Activated gamma-delta T cell treated with Interleukin-2 at 50 U/mL for 16 hours (primary cell): Measurements from ENCODE around the gene ITIH5.
"Not testable (repeated sequence)": the region's sequence is repeated elsewhere in the genome, so short reads cannot be mapped to it uniquely, and the experiment has no call there.

Experiments used
- DNase-seq: peaks from one replicate; pipeline ENCODE4 v3.0.0-alpha.2; 2020

Gene ITIH5

DNA sequence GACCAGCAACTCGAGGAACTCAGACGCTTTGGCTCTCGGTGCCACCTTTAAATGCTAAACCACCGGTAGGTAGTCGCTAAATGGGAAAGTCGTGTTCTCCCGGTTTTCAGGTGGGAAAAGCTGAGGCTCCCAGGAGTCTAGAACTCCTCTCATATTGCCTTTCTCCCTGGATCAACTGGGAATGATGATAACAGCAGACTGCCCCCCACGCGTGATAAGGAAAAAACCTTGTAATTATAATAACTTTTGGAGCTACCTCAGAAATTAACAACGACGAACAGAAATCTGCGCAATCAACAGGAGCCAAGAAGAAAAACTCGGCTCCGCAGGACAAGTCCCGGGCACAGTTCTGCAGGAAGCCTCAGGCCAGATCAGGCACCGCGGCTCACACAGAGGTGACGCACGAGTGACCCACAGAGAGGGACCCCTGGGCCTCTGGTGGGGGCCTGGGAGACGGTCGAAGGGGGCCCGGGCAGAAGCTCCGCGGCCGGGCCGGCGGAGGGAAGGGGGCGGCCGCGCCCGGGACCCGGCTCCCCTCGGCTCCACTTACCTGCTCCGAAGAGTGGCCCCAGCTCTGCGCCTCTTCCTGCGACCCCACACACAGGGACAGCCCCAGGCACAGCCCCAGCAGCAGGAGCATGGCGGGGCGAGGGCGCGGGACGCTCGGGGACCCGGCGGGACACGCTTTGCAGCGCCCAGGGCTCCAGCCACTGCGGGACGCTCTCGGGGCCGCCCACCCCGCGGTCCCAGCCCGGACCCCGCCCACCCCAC is at the start of gene ITIH5:
ITIH5 (minus strand) TSS at position 714 of the 771 bp plus-strand sequence; CDS start at position 640, 74 bp downstream.
- DNase-seq: peak; percentile 5

DNA sequence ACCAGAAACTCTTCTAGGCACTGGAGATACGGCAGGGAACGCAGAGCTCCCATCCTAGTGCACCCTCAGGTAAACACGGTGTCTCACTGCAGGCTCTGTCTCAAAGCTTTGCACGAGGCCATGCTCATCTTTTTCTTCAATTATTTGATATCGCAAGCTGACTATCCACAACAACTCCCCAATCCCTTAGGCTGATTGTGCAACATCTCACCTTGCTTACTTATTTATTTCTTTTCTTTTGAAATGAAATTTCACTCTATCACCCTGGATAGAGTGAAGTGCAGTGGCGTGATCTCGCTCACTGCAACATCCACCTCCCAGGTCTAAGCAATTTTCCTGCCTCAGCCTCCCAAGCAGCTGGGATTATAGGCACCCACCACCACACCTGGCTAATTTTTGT is 48.7 kb upstream of the ITIH5 start:
- DNase-seq: no peak

DNA sequence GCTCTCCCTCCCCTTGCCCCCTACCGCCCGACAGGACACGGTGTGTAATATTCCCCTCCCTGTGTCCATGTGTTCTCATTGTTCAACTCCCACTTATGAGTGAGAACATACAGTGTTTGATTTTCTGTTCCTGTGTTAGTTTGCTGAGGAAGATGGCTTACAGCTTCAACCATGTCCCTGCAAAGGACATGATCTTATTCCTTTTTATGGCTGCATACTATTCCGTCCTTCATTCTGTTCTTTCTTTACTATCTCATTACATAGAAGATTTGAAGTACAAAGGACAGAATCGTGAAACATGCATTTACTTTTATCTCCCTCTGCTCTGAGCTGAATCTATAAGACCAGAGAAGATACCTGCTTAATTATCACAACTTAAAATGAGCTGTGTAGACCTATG is 44.3 kb upstream of the ITIH5 start:
- not testable (repeated sequence) for DNase-seq

DNA sequence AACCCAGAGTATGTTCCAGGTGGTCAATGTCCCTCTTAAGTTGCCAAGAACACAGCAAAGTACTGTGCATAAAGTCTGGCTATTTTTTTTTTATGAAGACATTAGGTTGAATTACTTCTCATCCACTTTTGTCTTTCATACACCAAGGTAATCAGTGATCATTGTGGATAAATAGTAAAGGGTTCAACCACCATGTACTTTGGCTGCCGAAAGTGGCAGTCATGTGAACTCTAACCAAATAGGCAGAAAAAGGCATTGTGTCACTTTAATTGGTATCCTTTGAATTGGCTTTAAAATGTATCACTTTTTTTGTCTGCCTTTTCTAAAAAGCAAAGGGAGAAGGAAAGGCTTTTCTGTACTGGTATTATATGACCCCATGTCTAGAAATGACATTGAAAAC is 43.7 kb upstream of the ITIH5 start:
- no peak for DNase-seq

DNA sequence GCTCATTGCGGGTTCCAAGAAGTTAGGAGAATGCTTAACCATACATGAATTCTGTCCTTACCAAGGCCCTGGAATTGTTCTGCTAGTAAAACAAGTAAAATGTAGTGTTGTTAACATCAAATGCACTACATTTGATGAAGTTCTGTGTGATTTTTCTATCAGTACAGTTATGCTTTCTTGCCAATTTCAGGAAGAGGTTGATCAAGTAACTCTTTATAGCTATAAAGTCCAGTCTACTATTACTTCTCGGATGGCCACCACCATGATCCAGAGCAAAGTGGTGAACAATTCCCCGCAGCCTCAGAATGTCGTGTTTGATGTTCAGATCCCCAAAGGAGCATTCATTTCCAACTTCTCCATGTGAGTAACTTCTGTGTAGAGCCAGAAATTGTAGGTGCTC is 42.1 kb upstream of the ITIH5 start:
- DNase-seq: no peak

DNA sequence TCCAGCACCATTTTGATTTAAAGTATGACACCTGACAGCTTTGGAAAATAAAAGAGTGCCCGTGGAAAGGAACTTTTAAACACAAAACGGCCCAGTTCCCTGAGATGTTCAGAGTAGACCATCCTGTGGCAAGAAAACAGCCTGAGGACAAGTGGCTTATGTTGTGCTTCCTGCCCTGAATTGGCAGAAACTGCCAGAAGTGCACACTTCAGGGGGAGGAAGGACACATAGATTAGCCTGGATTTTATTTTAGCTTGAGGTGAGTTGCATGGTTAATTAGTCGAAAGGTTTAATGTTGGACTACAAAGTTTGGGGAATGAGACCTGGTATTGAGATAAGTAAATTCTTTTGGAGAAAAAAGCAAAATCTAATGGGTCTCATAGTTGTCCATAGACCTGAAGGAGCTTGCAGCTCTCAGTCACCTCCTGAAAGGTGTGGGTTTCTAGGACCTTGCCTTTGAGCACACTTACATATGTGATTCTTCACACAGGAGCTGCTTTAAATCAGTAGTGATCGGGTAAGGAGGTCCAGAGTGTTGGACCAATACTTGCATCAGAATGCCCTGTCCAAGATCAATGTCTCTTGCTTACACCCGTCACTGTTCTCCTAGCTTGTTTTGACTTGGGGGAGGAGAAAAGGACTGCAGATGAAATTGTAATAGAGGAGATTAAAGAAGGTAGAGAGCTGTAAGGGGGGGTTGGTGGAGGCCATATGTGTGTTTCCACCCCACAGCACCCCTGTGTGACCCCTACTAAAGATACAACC is 41.3 kb upstream of the ITIH5 start:
- DNase-seq: no peak

DNA sequence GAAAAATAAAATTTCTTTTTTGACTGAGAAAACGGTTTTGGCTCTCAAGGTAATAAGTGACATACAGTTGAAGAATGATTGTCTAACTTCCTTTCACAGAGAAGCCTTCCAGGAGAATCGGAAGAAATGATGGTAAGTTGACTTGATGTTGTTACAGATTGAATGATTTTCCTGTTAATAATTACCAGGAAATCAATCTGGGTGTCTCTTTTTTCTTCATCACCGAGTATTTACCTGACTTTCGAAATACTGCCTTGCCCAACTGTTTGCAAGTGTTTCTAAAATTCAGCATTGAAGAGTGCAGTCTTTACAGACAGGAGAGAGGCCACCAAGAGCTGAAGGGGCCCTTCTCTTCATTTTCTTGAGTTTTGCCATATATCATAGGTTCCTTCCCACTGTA is 40.3 kb upstream of the ITIH5 start:
- DNase-seq: no peak

DNA sequence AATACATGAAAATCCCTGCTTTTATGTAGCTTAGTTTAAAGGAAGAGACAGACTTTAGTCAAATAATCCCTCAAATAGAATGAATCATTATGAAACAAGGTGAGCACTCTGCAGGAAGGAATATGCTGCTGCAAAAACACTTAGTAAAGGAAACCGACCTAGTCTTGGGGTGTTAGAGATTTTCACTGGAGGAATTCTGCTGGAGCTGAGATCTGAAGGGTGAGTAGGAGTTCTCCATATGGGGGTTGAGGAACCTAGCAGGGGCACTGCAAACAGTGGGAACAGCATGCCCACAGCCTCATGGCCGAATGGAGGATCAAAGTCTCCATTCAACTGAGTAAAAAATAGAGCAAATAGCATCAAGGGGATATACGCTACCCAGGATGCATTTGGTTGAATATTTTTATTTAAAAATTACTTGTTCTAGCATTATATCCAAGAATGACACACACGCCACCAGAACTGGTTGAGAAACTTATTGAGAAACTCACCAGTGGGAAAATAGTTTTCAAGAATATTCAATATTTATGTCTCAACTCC is 39.8 kb upstream of the ITIH5 start:
- DNase-seq: no peak

DNA sequence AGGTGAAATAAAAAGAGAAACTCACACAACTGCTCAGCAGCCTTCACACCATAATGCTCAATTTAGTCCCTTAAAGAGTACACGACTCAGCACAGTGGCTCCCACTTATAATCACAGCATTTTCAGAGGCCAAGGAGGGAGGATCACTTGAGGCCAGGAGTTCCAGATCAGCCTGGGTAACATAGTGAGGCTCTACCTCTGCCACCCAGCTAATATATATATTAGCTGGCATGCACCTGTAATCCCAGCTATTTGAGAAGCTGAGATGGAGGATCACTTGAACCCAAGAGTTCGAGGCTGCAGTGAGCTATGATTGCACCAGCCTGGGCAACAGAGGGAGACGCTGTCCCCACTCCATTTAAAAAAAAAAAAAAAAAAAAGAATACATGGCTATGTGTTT is 38.6 kb upstream of the ITIH5 start:
- no peak for DNase-seq

DNA sequence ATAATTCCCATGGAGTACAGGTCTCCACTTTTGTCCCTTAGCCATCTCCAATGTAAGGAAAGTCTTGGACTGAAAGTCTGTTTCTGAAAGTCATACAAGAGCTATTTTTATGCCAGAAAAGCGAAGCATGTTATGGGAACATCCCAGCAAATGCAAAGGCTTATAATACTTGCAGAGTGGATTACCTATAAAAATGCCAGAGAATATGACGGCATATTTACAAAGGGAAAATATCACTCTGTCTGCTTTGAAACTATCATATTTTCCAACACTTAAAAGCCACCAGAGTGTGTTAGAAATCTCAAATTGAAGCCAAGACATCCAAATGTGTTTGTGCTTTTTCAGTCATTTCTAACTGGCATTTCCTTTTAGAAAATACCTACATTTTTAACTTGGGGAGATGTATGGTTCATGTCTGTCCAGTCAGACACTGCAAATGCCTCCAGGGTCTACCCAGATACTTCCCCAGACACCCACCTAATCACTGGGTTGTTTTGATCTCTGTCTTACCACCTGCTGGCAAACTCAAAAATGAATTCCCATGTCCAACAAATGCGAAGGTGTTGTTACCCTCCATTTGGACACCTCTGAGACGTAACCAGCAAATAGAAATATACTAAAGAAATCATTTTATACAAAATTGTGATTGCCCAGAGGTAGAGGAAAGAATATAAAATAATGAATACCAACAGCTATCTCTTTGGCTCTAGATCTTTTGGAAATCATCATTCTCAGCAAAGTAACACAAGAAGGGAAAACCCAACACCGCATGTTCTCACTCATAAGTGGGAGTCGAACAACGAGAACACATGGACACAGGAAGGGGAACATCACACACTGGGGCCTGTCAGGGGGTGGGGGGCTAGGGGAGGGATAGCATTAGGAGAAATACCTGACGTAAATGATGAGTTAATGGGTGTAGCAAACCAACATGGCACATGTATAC is 37.6 kb upstream of the ITIH5 start:
- no peak for DNase-seq

DNA sequence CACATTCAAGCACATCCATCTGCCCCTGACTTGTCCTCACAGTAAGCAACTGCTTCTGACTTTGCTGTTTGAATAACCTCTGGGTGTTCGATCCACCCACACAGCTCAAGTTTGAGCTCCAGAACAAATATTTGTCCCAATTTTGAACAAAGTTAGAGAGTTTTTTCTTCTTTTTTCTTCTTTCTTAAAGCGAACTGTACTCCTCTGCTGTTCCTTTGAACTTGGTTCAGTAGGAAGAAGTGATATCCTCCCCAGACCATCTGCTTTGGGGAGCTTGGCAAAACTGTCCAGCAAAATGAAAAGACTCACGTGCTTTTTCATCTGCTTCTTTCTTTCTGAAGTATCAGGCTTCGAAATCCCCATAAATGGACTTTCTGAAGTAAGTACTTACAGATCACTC is 36.4 kb upstream of the ITIH5 start, which contains the start of gene ITIH2:
ITIH2 (plus strand) TSS at position 177 of the 400 bp plus-strand sequence; CDS start at position 296, 119 bp downstream.
- no peak for DNase-seq

DNA sequence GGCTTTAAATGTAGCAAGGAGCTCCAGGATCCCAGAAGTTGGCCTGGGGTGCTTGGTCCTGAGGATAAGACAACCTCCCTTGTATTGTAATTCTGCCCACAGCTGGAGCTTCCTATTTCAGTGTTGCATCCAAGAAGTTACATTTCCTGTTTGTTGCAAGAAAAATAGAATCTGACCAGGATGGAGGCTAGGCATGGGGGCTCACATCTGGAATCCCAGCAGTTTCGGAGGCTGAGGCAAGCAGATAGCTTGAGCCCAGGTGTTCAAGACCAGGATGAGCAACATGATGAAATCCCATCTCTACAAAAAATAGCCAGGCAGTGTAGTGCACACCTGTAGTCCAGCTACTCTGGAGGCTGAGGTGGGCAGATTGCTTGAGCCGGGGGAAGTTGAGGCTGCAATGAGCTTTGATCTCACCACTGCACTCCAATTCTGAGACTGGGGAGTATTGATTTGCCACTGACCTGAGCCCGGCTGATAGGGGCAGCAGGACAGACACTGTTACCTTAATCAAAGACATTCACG is 35.6 kb upstream of the ITIH5 start:
- DNase-seq: no peak

DNA sequence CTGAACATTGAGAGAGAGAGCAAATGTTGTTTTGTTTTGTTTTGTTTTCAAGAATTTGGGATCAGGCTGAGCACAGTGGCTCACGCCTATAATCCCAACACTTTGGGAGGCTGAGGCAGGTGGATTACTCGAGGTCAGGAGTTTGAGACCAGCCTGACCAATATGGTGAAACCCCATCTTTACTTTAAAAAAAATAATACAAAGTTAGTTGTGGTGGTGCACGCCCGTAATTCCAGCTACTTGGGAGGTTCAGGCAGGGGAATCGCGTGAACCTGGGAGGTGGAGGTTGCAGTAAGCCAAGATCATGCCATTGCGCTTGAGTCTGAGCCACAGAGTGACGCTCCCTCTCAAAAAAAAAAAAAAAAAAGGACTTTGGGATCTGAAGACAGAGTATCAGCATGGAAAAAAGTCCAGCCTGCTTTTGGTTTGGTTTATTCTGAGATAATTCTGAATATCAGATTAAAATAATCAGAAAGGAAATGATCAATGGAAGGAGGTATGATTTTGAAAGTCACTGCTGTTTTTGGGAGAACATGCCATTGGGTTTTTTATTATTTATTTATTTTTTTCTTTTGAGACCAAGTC is 34.5 kb upstream of the ITIH5 start:
- DNase-seq: no peak

DNA sequence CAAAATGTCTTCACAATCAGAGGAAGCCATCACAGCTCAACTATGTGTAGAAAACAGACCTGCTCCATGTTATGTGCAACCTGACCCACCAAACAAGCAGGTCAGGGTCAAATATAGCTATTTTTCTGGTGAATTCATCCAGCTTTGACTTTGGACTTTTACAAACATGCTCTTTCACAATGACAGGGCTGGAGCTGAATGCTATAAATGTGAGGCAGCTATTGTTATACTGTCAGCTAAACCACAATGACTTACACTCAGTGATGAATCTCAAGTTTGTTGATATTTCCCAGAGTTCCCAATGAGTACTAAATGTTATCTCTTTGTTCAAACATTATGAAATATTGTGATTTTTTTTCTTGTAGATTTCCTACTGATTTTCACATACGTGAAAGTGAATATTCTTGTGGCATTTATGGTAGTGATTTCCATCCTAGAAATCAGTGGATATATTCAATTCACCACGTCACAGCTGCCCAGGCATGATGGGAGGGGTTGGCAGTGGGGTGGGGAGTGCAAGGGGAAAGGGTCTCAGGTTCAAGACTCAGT is 33.9 kb upstream of the ITIH5 start:
- DNase-seq: no peak

DNA sequence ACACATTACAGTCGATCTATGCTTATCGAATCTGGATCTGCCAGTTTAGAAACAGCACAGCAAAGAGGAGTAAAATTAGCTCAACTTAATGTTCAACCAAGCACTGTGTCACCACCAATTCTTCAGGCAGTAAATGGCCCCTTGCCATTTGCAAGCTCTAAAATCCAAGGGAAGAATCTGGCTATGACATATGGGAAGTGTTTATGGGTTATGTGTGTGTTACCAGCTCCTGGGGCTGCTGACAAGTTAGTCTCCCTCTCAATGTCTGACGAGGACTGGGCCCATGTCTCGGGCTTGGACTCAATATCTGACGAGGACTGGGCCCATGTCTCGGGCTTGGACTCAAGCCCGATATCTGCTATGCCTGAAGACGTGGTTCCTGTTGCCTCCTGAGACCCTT is 30.7 kb upstream of the ITIH5 start:
- DNase-seq: no peak

DNA sequence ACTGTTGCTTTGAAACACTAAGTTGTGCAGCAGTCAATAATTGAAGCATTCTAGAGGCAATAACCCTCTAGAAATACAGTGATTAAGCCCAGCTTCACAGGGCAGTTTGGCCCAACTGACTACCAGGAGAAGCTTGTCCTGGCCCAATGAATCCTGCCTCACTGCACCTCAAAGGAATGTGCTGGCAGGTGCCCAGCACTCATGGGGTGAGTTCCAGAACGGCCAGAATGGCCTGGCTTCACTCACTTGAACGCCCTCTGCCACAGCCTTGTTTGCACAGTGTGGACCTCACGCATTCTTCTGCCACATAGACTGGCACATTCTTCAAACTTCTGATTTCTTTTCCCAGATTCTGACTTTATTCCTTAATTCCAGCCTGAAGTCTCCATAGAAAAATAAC is 29.8 kb upstream of the ITIH5 start:
- DNase-seq: no peak

DNA sequence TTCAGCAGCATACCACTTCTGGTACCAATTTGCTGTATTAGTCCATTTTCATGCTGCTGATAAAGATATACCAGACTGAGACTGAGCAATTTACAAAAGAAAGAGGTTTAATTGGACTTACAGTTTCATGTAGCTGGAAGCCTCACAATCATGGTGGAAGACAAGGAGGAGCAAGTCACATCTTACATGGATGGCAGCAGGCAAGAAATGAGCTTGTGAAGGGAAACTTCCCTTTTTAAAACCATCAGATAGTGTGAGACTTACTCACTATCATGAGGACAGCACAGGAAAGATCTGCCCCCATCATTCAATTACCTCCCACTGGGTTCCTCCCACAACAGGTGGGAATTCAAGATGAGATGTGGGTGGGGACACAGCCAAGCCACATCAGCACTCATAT is 26.4 kb upstream of the ITIH5 start:
- not testable (repeated sequence) for DNase-seq

DNA sequence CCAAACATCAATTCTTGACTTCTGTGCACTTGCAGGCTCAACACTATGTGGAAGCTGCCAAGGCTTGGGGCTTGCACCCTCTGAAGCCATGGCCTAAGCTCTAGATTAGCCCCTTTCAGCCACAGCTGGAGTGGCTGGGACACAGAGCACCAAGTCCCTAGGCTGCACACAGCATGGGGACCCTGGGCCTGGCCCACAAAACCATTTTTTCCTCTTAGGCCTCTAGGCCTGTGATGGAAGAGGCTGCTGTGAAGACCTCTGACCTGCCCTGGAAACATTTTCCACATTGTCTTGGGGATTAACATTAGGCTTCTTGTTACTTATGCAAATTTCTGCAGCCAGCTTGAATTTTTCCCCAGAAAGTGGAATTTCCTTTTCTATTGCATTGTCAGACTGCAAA is 25.6 kb upstream of the ITIH5 start:
- DNase-seq: not testable (repeated sequence)

DNA sequence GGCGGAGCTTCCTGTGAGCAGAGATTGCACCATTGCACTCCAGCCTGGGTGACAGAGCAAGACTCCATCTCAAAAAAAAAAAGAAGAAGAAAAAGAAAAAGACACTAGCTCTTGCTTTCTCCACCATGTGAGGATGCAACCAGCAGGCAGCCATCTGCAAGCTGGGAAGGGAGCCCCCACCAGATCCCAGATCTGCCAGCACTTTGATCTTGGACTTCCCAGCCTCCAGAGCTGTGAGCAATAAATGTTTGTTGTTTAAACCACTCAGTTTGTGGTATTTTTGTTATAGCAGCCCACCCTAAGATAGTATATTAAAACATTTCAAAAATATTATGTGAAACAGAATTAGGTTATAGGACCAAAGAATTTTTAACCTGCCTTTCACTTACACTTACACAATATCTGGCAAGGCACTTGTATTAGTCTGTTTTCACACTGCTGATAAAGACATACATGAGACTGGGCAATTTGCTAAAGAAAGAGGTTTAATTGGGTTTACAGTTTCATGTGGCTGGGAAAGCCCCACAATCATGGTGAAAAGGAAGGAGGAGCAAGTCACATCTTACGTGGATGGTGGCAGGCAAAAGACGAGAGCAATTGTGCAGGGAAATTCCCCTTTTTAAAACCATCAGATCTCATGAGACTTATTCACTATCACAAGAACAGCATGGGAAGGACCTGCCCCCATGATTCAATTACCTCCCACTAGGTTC is 24.3 kb upstream of the ITIH5 start:
- not testable (repeated sequence) for DNase-seq

DNA sequence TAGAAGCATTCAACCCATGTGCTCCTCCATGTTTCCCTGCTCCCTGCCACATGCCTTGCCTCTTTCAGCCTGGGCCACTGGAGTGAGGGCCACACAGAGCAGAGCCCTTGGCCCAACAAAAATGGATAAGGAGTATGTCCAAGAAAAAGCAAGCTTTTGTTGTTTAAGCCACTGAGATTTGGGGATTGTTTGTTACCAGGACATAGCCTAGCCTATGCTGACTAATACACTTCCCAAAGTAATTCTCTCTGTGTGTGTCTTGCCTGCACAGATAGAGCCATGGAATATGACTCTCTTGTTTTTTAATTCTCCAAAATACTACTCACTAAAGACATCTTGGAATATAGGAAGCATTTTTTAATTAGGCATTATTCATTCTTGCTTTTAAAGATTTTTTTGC is 22.8 kb upstream of the ITIH5 start:
- DNase-seq: no peak

DNA sequence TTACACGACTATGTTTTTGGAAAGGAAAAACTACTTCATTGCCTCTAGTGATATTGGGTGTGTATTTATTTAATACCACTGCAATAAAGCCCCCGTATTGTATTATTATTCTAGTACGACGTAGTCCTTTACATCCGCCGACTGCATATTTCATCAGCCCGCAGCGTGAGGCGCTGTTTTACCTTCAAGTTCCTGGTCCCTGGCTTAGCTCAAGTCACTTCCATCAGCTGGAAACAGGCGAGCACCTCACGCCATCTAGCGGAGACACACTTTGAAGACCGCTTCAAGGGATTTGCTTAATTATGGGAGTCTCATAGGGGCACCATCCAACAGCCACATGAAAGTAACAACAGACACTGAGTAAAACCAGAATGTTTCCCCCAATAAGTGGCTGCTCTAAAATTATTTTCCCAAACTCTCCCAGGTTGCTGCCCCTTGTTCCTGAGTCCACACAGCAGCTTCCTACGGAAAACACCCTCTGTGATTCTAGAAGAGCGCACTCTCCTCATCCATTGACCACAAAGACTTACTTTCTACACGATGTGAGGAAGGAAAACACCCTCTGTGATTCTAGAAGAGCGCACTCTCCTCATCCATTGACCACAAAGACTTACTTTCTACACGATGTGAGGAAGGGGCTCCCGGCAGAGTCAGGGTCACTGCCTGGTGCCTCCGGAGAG is 20.6 kb upstream of the ITIH5 start:
- peak; percentile 69 for DNase-seq
